ENCODE measurements around the gene NSG1.
A peak's percentile ranks its signal among the peaks of the same experiment; 100 is the strongest.

NSG1 gene

GRCh38 chr4:4374388-4375098, 12.4 kb upstream of the NSG1 start:
- no peak for DNase-seq

DNA sequence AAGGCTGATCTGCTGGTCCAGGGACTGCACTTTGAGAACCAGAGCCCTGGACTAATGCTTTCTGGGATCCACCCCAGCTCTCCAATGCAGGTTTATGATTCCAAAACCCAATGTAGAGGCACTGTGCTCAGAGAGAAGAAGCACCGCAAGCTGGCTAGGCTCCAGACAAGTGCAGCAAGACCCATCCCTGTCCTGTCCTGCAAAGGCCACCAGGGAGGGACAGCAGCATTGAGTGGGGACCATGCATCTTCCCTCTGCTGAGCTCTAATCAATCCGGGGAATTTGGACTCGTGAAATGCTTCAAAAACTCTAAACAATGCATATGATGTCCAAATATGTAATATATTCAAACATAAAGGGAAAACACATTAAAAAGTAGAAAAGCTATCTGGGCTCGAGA, 10.8 kb upstream of the NSG1 start:
- no peak for DNase-seq

GRCh38 chr4:4377191-4377590, 9.7 kb upstream of the NSG1 start:
- DNase-seq, result no peak

DNA sequence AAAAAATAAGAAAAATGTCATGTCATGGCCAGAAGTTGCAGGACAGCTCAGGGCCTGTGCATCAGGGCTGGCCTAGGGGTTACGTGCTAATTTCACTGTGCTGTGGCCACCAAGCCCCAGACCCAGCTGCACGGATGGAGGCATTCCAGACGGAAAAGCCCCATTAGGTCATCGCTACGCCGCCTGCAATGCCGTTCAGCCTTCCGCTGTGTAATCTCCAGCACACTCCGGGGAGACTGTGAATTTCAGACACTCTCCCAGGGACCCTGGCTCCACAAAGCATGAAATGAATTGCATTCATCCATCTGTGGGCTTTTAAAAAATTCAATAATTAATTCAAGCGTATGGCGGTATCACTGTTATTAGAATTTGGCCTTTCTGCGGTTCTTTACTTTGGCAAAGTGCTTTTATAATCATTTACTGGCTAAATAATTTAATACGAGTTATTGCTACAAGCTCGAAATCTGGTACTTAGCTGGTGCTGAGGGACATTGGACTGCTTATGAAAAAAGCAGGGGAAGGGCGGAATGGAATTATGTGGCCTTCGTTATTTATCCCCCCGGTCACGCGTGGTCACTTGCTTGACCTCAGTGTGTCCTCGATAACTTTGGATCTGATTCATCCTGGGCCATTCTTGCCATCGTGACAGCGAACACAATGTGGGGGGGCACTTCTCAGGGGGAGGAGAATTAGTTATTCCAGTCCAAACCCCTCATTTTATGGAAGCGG, 9.0 kb upstream of the NSG1 start:
- no peak for DNase-seq

GRCh38 chr4:4379540-4380087, 7.3 kb upstream of the NSG1 start:
- DNase-seq, result no peak

DNA sequence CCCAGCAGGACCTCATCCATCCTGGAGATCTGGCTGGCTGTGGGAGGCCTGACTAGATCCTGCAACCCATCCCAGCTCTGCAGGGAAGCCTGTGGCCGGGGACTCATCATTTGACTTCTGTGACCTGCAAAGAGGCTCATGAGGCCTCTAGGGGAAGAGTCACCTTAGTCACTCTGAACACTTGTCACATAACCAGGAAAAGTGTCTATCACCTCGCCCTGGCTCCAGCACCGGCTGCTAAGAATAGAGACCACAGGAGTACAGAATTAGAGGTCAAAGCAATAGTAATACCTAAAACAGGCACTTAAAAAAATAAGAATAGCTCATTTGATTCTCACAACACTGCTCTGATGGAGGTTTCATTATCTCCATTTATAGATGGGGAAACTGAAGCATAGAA, 3.8 kb upstream of the NSG1 start:
- no peak for DNase-seq

GRCh38 chr4:4384837-4385236, 2.1 kb upstream of the NSG1 start:
- no peak for DNase-seq

DNA sequence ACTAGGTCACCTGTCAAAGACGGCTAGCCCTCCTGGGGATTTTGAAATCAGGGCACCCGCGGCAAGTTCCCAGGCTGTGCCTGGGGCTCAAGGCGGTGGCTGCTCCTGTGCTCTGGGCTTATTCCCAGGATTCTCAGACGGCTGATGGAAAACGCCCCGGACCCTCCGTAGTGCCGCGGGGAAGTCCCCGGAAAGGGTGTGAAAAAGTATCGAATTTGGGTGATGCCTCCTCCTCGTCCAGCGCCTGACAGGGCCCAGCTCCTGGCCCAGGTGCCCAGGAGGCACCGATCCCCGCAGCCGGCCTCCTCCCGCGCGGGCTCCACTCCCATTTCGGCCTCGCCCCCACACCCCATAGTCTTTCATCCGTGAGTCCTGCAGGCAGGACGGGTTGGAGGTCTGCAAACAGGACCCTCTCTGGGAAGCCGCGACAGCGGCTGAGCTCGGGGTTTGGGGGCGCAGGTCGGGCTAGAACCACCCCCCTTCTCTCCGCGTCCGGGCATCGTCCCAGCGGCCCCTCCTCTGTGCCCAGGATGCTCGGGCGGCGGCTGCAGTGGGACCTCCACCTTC, 1.1 kb upstream of the NSG1 start:
- DNase-seq, result no peak

DNA sequence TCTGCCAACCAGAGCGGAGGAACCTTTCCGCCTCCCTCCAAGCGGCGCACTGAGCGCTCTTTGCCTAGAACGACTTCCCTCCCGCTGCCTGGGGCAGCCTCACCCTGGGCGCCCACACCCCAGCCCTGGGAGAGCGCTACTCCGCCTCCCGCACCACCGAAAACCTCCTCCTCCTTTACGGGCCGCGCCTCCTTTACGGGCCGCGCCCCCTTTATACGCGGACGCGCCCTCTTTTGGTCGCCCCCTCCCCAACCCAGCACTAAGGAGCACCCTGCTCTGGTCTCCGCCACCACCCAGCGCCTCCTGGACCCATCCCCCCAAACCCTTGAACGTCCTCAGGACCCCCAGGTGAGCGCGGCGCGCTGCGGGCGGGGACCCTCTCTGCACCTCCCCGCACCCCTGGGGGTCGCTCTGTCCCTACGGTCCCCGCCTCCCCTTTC, 586 bp upstream of the NSG1 start:
- DNase-seq, result peak; percentile 71

GRCh38 chr4:4387531-4388310, 819 bp downstream of the NSG1 start:
- peak; percentile 24 for DNase-seq

DNA sequence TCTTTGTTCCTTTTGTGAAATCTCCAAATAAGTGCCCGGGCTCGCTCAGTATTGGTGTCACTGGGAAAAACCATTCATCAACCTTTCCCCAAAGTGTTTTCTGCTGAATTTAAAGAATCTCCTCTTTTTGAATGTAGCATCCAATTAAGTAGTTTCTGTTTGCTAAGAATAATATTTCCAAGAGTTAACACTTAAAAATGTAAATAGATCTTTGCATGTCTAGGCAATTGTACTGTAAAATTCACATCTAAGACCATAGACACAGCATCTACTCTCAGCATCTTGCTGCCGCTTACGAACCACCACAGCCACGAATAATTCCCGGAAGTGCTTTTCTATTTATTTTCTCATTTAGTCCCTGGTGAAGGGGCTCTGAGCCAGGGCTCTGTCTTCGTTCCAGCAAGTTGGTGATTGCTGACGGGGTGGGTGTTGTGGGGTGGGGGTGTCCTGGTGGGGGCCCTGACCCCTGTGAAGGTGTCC, 1.4 kb downstream of the NSG1 start:
- DNase-seq, result no peak

GRCh38 chr4:4388836-4389575, 2.1 kb downstream of the NSG1 start:
- DNase-seq, result no peak

DNA sequence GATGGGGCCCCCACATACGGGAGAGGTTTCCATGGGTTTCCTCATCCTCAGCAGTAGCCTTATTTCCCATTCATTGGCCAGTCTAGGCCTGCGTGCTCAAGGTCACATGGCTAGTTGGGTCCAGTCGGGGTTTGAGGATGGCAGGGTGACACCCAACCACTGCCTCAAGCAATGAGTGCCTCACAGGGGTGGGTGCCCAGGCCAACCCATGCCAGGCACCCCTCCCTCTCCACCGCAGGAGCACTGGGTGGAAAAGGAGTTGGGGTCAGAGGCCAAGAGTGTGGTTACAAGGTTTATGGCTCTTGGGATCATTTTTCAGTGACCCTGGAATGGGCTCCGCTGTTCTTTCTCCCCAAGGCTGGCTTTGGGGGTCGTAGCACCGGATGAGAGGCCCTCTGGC, 3.1 kb downstream of the NSG1 start:
- DNase-seq, result no peak

DNA sequence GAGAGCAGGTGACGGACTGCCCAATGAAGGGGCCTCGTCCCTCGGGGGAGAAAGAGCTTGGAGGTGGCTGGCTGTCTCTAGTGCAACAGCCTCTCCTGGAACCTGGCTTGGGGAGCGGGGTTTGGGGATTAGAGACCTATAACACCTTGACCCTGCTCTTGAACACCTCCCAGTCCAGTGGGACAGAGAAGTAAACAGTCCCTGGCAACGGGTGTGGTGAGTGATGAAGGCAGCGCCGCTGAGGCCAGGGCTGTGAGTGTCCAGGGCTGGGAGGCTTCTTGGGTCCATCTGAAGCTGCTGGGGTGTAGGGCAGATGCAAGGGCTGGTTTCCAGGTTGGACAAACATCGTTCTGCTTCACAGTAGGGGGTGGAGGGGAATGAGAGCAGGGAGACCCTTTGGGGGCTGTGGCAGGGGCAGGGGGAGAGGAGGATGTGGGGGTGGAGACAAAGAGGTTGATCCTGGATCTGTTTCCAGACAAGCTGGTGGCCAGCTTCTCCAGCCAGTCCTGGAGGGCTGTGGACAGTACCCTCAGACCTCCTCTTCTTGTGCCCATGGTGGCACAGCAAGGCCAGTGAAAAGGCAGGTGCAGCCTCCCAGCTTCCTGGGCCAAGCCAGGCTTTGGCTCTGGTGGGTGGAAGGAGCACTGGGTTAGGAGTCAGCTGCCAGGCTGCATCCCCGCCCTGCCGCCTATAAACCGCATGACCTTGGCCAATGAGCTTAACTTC, 3.8 kb downstream of the NSG1 start:
- DNase-seq, result no peak

GRCh38 chr4:4391866-4392265, 5.0 kb downstream of the NSG1 start:
- no peak for DNase-seq

- no peak for DNase-seq
Observed at GRCh38 chr4:4392501-4393183, 5.7 kb downstream of the NSG1 start.

GRCh38 chr4:4394644-4395043, 7.7 kb downstream of the NSG1 start:
- no peak for DNase-seq

DNA sequence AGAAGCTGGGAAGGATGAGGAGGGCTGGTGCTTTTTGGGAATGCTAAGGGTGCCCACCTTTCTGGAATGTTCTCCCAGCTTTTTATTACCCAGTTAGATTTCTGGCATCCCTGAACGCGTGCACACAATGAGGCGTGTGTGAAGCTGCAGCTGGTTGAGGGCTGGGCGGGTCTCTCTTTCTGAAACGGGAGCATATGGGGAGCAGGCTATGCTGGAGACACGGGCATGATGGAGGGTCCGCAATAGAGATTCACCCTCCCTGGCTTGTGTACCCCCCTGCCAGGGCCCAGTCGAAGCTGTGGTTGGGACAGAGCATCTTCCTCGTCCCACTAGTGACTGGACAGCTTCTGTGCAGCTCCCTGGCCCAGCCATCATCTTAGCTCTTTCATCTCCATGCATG, 8.5 kb downstream of the NSG1 start:
- no peak for DNase-seq

DNA sequence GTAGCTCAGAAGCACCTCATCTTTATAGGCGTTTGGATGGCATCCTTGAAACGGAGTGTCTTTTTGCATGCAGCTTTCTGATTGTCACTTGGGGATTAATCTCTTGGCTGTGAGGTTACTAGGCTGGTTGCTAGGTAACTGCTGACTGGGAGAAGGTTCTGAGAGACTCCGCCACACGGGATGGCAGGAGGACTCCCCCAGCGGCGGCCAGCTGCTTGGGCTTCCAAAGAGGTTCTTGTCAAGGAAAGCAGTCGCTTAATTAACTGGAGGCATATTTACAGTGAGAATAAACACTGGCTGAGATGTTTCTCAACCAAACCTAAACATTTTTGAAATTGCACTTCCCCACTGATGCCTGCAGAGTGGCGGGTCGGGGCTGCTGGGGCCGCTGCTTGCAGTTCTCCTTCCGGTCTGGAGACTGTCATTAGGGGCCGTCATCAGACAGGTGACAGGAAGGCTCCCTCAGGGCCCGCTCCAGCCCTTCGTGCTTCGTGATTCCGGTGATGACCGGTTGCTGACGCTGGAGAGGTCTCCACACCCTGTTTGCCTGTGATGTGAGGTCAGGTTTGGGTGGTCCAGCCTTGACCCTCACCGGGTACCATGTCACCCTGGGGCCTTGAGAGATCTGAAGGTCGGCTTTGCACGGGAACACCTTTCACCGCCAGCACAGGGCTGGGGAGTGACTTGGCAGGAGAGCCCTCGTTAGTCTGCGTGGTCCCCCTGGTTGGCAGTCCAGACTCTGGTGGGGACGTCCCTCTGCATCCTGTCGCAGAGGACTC, 9.1 kb downstream of the NSG1 start:
- peak; percentile 28 for DNase-seq

Data from NCI-H1092 treated with DMSO at 0.1 percent for 48 hours (cell line).